ENCODE results near the gene PCK2. TPM values are rescaled to one million over a fixed set of nuclear protein-coding genes. Genes with fewer than 3 reads are reported as not detected.

The PCK2 gene
- total and polyA plus RNA-seq, 2 of the 13 experiments (the other 11 are each of a cell fraction or from before 2014, with no cell fraction given), result 129 to 272 TPM

GRCh38 chr14:24113801-24114531 is 19.9 kb downstream of the PCK2 start (continued):
- TF ChIP-seq RNF2 (conservative IDR thresholded peaks at IDR 0.05; ENCODE audit: low read depth) (no peak), HES4 (CRISPR knock-in tag; IDR thresholded peaks at IDR 0.05; ENCODE audit: borderline replicate concordance) (peak; percentile 28), ZNF850 (CRISPR knock-in tag; conservative IDR thresholded peaks at IDR 0.05) (no peak), ZFP36 (IDR thresholded peaks at IDR 0.05; ENCODE audit: borderline replicate concordance, low read depth, low read length, partially characterized antibody) (no peak), ZNF205 (CRISPR knock-in tag; IDR thresholded peaks at IDR 0.05) (peak; percentile 98), ZNF616 (CRISPR knock-in tag; IDR thresholded peaks at IDR 0.05; ENCODE audit: low read depth) (0 out of 2 replicates have a peak, but pooled peaks have one; percentile 94), ZNF800 (CRISPR knock-in tag; IDR thresholded peaks at IDR 0.05) (peak; percentile 93; the same call in 1 of the 2 replicates), ZFP41 (CRISPR knock-in tag; IDR thresholded peaks at IDR 0.05; ENCODE audit: borderline replicate concordance) (peak; percentile 85; the same call in 1 of the 2 replicates), ZBTB10 (CRISPR knock-in tag; IDR thresholded peaks at IDR 0.05; ENCODE audit: borderline replicate concordance) (no peak), NPAS2 (CRISPR knock-in tag; IDR thresholded peaks at IDR 0.05; ENCODE audit: borderline replicate concordance) (no peak), DPF2 (CRISPR knock-in tag; IDR thresholded peaks at IDR 0.05; ENCODE audit: borderline replicate concordance, low read depth) (peak; percentile 99), TARDBP (CRISPR knock-in tag; IDR thresholded peaks at IDR 0.05) (peak; percentile 100), ZNF512 (CRISPR knock-in tag; IDR thresholded peaks at IDR 0.05) (no peak), SIN3B (IDR thresholded peaks at IDR 0.05; ENCODE audit: low read length) (peak; percentile 61; the same call in 1 of the 2 replicates), ZNF138 (CRISPR knock-in tag; IDR thresholded peaks at IDR 0.05; ENCODE audit: low read depth) (0 out of 2 replicates have a peak, but pooled peaks have one; percentile 93), GTF3A (CRISPR knock-in tag; conservative IDR thresholded peaks at IDR 0.05) (peak; percentile 91), THAP8 (CRISPR knock-in tag; IDR thresholded peaks at IDR 0.05; ENCODE audit: borderline replicate concordance) (no peak; the same call in 1 of the 2 replicates), RFX1 (IDR thresholded peaks at IDR 0.05) (no peak), ZNF619 (CRISPR knock-in tag; IDR thresholded peaks at IDR 0.05) (peak; percentile 100), ARNTL (CRISPR knock-in tag; IDR thresholded peaks at IDR 0.05) (peak; percentile 97)
